Caco-2 (cell line): ENCODE measurements around the gene TRAF7. TPM values are rescaled to one million over a fixed set of nuclear protein-coding genes. Genes with fewer than 3 reads are reported as not detected.

Experiments
- BruUV-seq: library from RNA; stranded (reverse); fragments of 400-500 nt; replicated peaks from 2 replicates; lab custom pipeline; 2021; lab: Mats Ljungman, UMichigan
- CTCF ChIA-PET: fragments of 300-600 bp; sonication (Branson Sonifier 250); formaldehyde crosslinking; loops from one replicate; lab custom pipeline; 2022; ENCODE audit warnings: antibody characterized with exemption; lab: Charles Lee
- POLR2A ChIA-PET: fragments of 300-600 bp; sonication (Branson Sonifier 250); formaldehyde crosslinking; loops from one replicate; lab custom pipeline; 2022; ENCODE audit warnings: antibody characterized with exemption; lab: Charles Lee
- DNase-seq, 2 experiments: peaks; one replicate each; pipeline versions ENCODE4 v3.0.0 to v3.0.0-alpha.2; 2020 to 2022
- H3K27me3 ChIP-seq: replicated peaks from 2 replicates; pipeline ENCODE4 v1.6.0; 2011; ENCODE audit warnings: low read length; ENCODE audit not compliant: control insufficient read depth, insufficient read depth
- H3K36me3 ChIP-seq: 2 replicates; pipeline ENCODE4 v1.5.1; 2011; ENCODE audit warnings: low read length; ENCODE audit not compliant: control insufficient read depth, insufficient read depth
- H3K4me1 ChIP-seq: fragments of 250-450 bp; sonication (Bioruptor Pico); 2 replicates; pipeline ENCODE4 v1.5.1; 2020; ENCODE audit warnings: mild to moderate bottlenecking
- H3K4me3 ChIP-seq: 2 replicates; pipeline ENCODE4 v1.5.1; 2011; ENCODE audit warnings: low read depth, mild to moderate bottlenecking, control low read depth, low read length
- H3K9me3 ChIP-seq: fragments of 250-450 bp; sonication (Bioruptor Pico); 2 replicates; pipeline ENCODE4 v1.5.1; 2020; ENCODE audit warnings: mild to moderate bottlenecking, moderate library complexity
- H3K27ac Mint-ChIP-seq: one replicate; pipeline ENCODE4 v1.8.0; 2022; ENCODE audit warnings: mixed read lengths; ENCODE audit not compliant: unreplicated experiment
- H3K27me3 Mint-ChIP-seq: one replicate; pipeline ENCODE4 v1.8.0; 2022; ENCODE audit warnings: mixed read lengths; ENCODE audit not compliant: insufficient read depth, unreplicated experiment
- H3K36me3 Mint-ChIP-seq: one replicate; pipeline ENCODE4 v1.8.0; 2022; ENCODE audit warnings: mild to moderate bottlenecking, mixed read lengths; ENCODE audit not compliant: insufficient read depth, unreplicated experiment
- H3K4me1 Mint-ChIP-seq: one replicate; pipeline ENCODE4 v1.8.0; 2022; ENCODE audit warnings: low read depth, mixed read lengths; ENCODE audit not compliant: unreplicated experiment
- H3K4me3 Mint-ChIP-seq: one replicate; pipeline ENCODE4 v1.8.0; 2022; ENCODE audit warnings: mild to moderate bottlenecking, moderate library complexity, mixed read lengths; ENCODE audit not compliant: unreplicated experiment
- H3K9me3 Mint-ChIP-seq: one replicate; pipeline ENCODE4 v1.8.0; 2022; ENCODE audit warnings: mixed read lengths; ENCODE audit not compliant: unreplicated experiment
- CTCF ChIP-seq, 2 experiments: fragments of 200-600 bp in 1 of 2; IDR thresholded peaks; 1 replicate in 1 of 2; 2 replicates in 1 of 2; pipeline versions ENCODE4 v1.5.1 to v1.8.0; 2011 to 2022; ENCODE audit warnings: antibody characterized with exemption in 1 of 2, control low read depth in 1 of 2, inconsistent platforms in 1 of 2, low read depth in 1 of 2, low read length in 1 of 2, mild to moderate bottlenecking in 1 of 2, moderate library complexity in 1 of 2; ENCODE audit not compliant: insufficient read depth in 1 of 2, severe bottlenecking in 1 of 2, unreplicated experiment in 1 of 2
- intact Hi-C: fragments of 100-400 bp; cut with micrococcal nuclease; formaldehyde crosslinking; loops from one replicate; pipeline ENCODE4 v1.10.0; 2022; ENCODE audit not compliant: unreplicated experiment
- total RNA-seq: library from RNA; stranded (reverse); gene quantifications from 2 replicates; pipeline ENCODE4 v1.2.3, GENCODE V29; 2022

The TRAF7 gene
- total RNA-seq, 1 experiment from 2014 or later, result 66.3 TPM

GRCh38 chr16:2208772-2209171, 53.2 kb downstream of the TRAF7 start:
- Mint-ChIP-seq H3K4me1 (peaks cover 14% of the 10 kb centered on the region), H3K9me3 (no peaks in the 10 kb centered on the region), H3K36me3 (peaks cover 74% of the 10 kb centered on the region), H3K27ac (no peak overlapping the region), H3K27me3 (no peaks in the 10 kb centered on the region), H3K4me3 (no peak overlapping the region)
- H3K4me3 ChIP-seq, result no peak overlapping the region
- POLR2A ChIA-PET, result no interaction called here
- no peaks in the 10 kb centered on the region for H3K27me3 ChIP-seq
- peaks cover 21% of the 10 kb centered on the region for H3K4me1 ChIP-seq
- no peak for DNase-seq
- no peaks in the 10 kb centered on the region for H3K9me3 ChIP-seq
- H3K36me3 ChIP-seq, result peaks cover 6% of the 10 kb centered on the region
- no peak for TF ChIP-seq CTCF (IDR thresholded peaks at IDR 0.05; ENCODE audit: insufficient read depth in 1 of 2, low read depth in 1 of 2, low read length in 1 of 2, severe bottlenecking in 1 of 2, unreplicated experiment in 1 of 2)
- TSS peak; percentile 5 for BruUV-seq
- CTCF ChIA-PET, result no interaction called here
- intact Hi-C loops, result no loop called here

- Mint-ChIP-seq H3K27me3 (no peaks in the 10 kb centered on the region), H3K4me1 (peaks cover 11% of the 10 kb centered on the region), H3K9me3 (no peaks in the 10 kb centered on the region), H3K4me3 (no peak overlapping the region), H3K27ac (no peak overlapping the region), H3K36me3 (peaks cover 70% of the 10 kb centered on the region)
- peaks cover 21% of the 10 kb centered on the region for H3K4me1 ChIP-seq
- POLR2A ChIA-PET, result no interaction called here
- no TSS peak for BruUV-seq
- no peaks in the 10 kb centered on the region for H3K9me3 ChIP-seq
- H3K27me3 ChIP-seq, result no peaks in the 10 kb centered on the region
- DNase-seq, result no peak
- peaks cover 6% of the 10 kb centered on the region for H3K36me3 ChIP-seq
- no peak overlapping the region for H3K4me3 ChIP-seq
- TF ChIP-seq CTCF (IDR thresholded peaks at IDR 0.05; ENCODE audit: insufficient read depth in 1 of 2, low read depth in 1 of 2, low read length in 1 of 2, severe bottlenecking in 1 of 2, unreplicated experiment in 1 of 2), result no peak
- CTCF ChIA-PET, result no interaction called here
- intact Hi-C loops, result no loop called here
Measured at GRCh38 chr16:2209258-2210008, 53.9 kb downstream of the TRAF7 start.

- Mint-ChIP-seq H3K27ac (no peak overlapping the region), H3K36me3 (peaks cover 71% of the 10 kb centered on the region), H3K27me3 (no peaks in the 10 kb centered on the region), H3K9me3 (no peaks in the 10 kb centered on the region), H3K4me1 (peaks cover 7% of the 10 kb centered on the region), H3K4me3 (no peak overlapping the region)
- intact Hi-C loops, result no loop called here
- BruUV-seq, result no TSS peak
- TF ChIP-seq CTCF (IDR thresholded peaks at IDR 0.05; ENCODE audit: insufficient read depth in 1 of 2, low read depth in 1 of 2, low read length in 1 of 2, severe bottlenecking in 1 of 2, unreplicated experiment in 1 of 2), result no peak
- H3K27me3 ChIP-seq, result no peaks in the 10 kb centered on the region
- peaks cover 6% of the 10 kb centered on the region for H3K36me3 ChIP-seq
- ChIA-PET POLR2A (no interaction called here), CTCF (no interaction called here)
- H3K4me1 ChIP-seq, result peaks cover 21% of the 10 kb centered on the region
- H3K9me3 ChIP-seq, result no peaks in the 10 kb centered on the region
- no peak overlapping the region for H3K4me3 ChIP-seq
- DNase-seq, result no peak
Measured at GRCh38 chr16:2210009-2210332, 54.4 kb downstream of the TRAF7 start.
